Suppressor macrophage treated with lipopolysaccharide for 4 hours (primary cell): ENCODE measurements around the gene DHRS3.
A peak's percentile ranks its signal among the peaks of the same experiment; 100 is the strongest.
"Not testable (repeated sequence)": the region's sequence is repeated elsewhere in the genome, so short reads cannot be mapped to it uniquely, and the experiment has no call there.

Source experiments
- DNase-seq: peaks from one replicate; pipeline ENCODE4 v3.0.0-alpha.2; 2020

The DHRS3 gene, protein sequence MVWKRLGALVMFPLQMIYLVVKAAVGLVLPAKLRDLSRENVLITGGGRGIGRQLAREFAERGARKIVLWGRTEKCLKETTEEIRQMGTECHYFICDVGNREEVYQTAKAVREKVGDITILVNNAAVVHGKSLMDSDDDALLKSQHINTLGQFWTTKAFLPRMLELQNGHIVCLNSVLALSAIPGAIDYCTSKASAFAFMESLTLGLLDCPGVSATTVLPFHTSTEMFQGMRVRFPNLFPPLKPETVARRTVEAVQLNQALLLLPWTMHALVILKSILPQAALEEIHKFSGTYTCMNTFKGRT

DNA sequence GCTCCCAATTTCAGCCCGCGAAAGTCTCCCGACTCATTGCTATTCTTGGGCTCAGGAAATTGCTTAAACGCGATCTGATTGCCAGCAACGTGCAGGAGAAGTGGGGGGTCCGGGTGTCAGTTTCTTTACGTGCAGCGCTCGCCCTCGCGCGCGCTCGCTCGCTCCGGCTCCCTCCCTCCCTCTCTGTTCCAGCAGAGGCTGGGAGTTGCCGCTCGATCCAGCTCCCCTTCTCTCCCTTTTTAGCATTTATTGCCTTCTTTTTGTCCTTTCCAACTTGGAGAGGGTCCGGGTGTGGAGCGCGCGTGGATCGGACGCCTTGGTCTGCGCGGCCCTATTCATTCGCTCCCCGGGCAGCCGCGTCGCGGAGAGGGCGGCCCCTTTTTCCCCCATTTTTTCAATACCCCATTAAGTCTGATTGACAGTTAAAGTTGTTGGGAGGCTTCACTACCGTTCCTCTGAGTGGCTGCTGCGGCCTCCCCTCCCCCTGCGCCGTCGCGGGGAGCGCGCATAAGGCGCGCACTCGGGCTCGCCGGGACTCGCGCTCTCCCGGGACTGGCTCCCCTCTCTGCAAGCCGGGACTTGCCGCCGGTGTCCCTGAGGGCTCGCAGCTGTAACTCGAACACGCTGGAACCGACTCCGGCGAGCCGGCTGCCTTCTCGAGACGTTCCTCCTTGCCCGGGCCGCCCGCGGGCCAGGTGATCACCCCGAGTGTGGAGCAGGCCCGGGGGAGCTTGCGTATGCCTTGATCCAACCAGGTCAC, at the start of gene DHRS3:
Gene DHRS3 (minus strand): TSS at position 310 of the 760 bp plus-strand sequence. CDS start 862 bp downstream, outside the sequence.
- DNase-seq: peak; percentile 49

DNA sequence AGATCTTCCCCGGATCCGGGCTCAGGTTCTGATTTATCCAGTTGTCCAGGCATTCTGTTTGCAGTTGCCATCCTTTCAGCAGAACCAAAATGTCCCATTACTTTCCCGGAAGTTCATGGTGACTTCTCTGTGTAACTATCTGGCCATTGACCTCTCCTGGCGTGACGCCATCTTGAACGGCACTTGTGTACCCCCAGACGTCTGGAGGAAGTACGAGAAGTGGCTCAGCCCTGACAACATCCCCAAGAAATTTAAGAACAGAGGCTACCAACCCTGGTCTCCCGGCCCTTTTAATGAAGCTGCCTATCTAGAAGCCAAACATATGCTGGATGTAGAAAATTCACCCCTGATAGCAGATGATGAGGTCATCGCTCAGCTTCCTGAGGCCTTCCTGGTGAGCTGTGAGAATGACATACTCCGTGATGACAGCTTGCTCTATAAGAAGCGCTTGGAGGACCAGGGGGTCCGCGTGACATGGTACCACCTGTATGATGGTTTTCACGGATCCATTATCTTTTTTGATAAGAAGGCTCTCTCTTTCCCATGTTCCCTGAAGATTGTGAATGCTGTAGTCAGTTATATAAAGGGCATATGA, 48.2 kb upstream of the DHRS3 start:
- no peak for DNase-seq

DNA sequence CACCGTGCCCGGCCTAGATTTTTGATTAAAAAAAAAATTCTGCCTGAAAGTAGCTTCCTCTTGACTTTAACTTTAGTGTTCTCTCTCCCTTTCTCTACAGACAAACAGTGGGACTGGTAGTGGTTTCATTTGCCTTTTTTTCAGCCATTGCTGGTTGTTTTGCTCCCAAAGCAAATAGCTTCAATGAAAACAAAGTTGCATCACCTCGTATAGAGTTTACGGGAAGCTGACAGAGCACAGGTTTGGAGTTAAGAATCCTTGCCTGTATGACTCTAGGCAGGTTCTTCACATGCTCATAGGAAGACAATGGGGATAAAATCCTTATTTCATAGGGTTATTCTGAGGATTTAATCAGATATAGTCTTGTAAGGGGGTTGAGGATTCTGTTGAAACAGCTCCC, 47.5 kb upstream of the DHRS3 start:
- no peak for DNase-seq

DNA sequence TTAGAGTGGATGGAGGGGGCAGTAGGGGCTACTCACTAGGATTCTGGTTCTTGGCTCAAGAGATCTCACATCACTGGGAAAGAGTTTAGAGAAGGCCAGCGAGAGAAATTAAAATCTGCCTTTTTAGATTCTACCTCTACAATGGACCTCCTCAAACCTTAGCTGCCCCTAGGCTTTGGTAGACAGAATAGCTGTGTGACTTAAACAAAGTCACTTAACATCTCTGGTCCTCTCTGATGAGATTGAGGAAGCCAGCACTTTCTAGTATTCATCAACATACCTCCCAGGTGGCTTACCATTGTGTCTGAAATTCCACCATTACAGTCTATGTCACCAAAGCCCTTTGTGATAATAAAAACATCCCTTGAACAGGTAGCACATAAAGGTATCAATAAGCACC, 44.5 kb upstream of the DHRS3 start:
- DNase-seq: no peak

DNA sequence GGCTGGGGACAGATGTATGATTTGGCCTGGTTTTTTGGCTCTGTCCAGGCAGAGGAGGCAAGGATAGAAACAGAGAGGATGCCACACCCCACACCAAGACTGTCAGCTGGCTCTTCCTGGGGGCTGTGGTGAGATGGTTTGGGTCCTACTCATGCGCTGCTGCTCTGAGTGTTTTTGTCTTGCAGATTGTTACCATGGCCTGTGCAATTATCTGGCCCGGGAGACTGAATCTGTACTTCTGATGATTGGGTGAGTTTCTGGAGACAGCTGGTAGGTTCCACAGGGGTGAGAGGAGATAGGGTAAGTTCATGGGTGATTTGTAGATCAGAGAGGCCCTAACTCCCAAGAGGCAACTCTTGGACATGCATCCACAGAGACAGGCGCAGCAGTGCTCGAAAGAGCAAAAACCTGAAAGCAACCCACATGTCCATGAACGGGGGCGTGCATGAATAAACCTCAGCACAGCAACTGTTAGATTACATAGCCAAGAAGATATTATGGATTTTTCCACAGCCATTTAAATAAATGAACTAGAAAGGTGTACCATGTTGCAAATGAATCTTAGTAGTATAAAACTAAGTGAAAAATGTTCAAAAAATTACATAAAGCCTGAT, 43.7 kb upstream of the DHRS3 start:
- DNase-seq: no peak

DNA sequence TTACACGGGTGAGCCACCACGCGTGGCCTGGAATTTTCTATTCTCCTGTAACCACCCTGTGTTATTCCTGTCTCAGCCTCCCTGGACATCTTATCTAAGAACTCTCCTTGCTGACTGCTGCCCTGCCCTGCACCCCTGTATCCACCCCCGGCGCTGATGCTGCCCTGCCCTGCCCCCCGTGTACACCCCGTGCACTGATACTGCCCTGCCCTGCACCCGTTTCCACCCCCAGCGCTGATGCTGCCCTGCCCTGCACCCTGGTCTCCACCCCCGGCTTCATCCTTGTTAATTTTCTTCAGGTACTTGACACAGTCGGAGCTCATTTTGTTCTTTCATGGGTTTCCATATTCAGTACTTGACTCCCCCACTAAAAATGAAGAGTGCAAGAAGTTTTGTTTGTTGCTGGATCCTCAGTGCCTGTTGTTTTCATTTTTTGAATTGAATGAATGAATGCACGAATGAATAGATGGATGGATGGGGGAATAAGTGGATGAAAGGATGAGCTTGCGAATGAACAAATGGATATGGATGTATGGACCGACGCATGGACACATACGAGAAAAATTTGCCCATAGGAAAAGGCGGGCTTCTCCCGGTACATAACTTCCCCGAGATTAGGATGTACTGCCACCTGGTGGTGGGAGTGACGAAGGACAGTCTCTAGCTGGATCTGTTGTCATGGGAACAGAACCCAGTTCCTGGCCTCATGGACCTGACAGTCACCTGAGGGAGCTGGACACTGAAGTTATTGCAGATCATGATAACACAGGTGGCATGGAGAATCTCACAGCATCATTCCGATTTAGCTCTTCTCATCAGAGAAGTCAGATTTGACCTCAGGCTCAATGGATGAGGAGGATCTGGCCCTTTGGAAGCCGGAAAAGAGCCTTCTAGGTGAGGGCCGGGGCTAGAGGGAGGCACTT, 40.8 kb upstream of the DHRS3 start:
- peak; percentile 85 for DNase-seq

DNA sequence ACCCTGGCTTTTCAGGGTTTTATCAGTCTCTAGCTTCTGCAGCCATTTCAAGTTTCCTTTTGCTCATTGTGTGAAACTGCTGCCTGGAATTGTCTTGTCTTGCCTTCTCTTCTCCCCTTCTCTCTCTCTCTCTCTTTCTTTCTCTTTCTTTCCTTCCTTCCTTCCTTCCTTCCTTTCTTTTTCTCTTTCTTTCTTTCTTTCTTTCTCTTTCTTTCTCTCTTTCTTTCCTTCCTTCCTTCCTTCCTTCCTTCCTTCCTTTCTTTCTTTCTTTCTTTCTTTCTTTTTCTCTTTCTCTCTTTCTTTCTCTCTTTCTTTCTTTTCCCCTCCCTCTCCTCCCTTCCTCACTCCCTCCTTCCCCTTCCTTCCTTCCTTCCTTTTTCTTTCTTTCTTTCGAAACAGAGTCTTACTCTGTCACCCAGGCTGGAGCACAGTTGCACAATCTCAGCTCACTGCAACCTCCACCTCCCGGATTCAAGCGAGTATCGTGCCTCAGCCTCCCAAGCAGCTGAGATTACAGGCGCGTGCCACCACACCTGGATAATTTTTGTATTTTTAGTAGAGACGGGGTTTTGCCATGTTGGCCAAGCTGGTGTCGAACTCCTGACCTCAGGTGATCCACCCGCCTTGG, 40.0 kb upstream of the DHRS3 start:
- DNase-seq: not testable (repeated sequence)

DNA sequence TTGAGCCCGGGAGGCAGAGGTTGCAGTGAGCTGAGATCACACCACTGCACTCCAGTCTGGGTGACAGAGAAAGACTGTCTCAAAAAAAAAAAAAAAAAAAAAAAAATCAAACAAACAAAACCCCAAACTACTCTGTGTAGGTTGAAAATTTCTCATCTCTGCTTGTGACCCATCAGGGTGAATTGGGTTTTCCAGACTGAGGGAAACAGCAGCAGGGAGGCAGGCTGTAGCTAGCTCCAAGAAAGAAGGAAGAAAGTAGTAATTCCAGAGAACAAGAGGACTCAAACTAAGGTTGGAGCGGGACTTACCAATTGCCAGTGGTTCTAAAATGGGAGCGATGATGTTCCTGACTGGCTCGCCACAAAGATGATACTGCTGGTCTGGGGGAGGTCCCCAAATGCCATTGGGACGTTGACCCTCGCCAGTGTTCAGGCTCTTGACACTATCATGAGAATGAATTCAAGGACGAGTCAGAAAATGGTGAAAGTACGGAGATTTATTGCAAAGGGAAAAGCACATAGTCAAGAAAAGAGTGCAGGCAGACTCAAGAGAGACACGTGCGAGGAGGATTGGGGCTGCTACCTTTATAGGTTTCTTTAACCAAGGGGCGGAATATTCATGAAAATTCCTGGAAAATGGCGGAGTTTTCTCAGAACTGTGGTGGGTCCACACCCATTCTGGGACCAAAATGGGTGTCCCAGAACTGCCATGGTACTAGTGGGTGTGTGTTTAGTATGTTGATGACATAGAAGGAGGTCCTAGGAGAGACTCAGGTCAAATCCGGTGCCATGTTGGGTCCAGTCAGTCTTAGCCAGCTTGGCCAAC, 39.3 kb upstream of the DHRS3 start:
- DNase-seq: no peak

DNA sequence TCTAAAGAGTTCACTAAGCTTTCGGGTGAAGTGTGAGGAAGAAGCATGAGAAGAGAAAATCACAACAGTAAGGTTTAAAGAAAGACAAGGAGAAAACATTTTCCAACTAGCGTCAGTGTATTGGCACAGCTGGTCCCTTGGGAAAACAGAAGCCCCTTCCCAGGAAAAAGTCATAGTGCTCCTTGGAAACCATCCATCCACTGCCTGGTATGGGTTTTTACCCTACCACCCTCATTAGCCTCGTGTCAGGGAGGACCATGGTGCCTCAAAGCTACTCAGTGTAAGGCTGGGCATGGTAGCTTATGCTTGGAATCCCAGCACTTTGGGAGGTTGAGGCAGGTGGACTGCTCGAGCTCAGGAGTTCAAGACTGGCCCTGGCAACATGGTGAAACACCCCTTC, 38.6 kb upstream of the DHRS3 start:
- no peak for DNase-seq

DNA sequence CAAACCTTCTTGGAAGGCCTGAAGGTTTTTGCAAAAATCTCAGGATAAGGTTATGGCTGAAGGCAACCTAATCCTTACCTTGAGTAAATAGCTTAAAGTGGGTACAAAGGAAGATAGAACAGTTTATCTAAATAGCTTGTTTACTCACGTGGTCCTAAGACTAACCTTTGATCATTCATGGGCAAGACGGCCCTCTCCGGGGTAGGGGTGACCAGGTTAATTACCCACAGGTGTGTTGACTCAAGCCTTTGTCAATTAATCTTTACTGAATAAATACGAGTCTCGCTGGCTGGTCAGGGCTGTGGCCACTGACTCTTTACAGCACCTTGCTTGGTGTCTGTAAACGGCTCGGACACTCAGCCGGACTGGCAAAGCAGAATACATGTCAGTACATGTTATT, 36.6 kb upstream of the DHRS3 start:
- no peak for DNase-seq

DNA sequence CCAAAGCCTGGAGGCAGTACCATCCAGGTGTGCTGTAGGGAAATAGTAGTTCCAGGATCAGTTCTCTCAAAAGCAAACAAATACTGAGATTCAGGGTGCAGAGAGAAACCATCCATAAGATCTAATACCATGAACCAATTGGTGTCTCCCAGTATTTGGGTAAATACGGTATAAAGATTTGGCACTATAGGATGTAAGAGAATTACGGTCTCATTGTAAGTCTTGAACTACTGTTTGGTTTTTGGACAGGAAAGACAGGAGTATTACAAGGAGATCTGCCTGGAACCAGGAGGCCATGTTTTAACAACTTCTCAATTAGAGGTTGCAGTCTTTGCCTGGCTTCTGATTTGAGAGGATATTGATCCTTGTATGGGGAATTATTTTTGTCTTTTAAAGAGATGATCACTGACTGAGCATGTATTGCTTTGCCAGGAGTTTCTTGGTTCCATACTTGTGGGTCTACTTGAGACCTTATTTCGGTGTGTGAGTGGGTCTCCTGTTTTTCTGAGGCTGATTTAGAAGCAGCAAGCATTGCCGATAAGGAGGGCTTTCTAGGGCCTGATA, 36.1 kb upstream of the DHRS3 start:
- DNase-seq: no peak

DNA sequence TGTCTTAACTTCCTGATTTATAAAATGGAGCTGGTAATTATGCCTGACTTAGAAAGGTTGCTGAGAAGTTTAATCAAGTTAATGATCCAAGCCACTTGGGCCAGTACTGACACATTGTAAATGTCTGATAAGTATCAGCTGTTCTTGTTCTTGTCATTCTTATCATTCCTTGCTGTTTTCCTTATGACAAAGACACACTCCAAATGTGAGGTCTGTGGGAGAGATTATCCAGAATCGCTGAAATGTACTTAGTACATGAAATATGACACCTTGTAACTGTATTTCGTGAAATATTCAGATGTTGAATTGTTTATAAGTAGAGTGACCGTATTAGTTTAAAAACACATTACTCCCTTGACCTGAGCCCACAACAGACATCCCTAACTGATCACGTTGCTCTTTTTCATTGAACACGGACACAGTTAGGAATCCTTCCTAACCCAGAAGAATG, 32.0 kb upstream of the DHRS3 start:
- DNase-seq: no peak

DNA sequence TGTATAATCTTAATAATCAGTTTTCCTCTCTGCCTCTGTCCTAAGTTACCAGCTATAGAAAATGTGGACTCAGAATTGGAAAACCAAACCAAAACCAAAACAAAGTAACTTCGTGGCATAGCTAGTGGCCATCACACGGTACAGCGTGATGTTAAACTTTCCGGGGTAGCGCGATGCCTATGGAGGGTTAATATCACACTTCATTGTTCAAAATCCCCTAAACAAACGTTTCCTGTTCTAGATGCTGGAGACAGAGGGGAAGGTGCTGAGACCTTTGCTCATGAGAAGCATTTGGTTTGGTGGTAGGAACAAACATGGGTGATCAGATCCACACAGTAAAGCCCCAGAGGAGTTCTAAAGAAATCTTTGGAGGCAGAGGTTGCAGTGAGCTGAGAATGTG, 30.7 kb upstream of the DHRS3 start:
- DNase-seq: no peak

DNA sequence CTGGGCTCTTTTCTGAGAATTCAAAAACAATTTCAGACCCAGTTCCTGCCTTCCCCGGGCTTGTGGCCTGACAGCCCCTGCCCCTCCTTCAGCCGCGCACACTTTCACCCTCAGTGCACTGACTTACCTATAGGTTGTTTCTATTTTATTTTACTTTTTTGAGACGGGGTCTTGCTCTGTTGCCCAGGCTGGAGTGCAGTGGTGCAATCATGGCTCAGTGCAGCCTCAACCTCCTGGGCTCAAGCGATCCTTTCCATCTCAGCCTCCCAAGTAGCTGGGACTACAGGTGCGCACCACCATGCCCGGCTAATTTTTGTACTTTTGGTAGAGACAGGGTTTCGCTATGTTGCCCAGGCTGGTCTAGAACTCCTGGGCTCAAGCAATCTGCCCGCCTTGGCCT, 27.4 kb upstream of the DHRS3 start:
- DNase-seq: not testable (repeated sequence)

DNA sequence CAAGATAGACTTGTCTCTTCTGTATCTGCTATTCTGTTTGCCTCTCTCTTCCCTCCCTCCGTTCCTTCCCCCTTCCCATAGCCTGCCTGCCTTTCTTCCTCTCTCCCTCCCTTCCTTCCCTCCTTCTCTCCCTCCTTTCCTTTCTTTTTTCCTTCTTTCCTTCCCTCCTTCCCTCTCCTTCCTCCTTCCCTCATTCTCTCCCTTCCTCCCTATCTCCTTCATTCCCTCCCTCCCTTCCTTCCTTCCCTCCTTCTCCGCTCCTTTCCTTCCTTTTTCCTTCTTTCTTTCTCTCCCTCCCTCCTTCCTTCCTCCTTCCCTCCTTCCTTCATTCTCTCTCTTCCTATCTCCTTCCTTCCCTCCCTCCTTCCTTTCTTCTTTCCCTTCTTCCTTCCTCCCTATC, 26.8 kb upstream of the DHRS3 start:
- no peak for DNase-seq

DNA sequence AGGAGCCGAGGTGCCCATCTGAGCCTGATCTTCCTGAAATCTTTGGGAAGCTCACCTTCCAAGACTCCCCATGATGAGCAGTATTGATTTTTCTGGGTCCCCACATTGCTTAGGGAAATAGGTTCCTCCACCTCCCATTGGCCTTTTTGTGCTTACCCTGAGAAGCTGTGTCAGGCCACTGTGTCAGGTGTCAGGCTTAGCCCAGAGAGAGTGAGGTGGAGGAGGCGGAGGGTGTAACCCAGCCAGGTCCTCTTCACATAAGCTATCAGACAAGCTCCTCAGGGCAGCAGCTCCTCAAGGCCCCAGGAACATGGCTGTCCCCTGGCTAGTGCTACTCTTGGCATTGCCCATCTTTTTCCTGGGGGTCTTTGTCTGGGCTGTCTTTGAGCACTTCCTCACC, 26.2 kb upstream of the DHRS3 start:
- no peak for DNase-seq

DNA sequence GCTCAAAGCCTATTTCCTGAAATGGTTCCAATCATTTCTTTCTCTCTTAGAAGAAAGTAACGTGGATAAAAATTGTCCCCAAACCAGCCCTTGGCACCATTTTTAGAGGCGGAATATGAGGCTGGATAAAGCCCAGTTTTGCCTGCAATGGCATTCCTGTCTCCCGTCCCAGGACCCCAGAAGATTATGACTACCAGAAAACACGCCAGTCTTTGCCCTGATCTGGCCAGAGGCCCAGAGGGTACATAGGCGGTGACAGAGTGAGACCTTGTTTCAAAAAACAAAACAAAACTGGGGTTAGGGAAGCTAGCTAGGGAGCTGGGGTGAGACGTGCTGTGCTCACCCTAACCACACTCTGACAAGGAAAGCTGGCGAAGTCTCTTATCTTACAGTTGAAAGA, 25.8 kb upstream of the DHRS3 start, which contains the start of gene AADACL4:
Gene AADACL4 (plus strand): TSS at position 301 of the 400 bp plus-strand sequence. CDS start 462 bp downstream, outside the sequence.
- DNase-seq: no peak

DNA sequence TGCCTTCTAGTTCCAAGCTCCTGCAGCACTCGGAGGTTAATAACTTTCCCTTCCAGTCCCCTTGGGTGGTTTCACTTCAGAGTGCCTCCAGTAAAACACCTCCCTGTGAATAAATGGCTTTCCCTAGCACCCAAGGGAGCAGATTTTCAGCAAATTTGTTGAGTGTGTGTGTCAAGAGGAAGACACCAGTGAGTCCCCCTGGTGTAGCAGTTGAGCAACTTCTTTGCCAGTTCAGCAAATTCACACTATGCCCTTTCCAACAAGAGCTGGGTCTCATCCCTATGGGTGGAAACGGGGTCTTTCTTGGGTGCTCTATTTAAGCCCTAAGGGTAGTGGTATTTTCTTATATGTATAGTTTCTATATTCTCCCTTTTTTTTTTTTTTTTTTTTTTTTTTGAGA, 25.1 kb upstream of the DHRS3 start:
- no peak for DNase-seq

DNA sequence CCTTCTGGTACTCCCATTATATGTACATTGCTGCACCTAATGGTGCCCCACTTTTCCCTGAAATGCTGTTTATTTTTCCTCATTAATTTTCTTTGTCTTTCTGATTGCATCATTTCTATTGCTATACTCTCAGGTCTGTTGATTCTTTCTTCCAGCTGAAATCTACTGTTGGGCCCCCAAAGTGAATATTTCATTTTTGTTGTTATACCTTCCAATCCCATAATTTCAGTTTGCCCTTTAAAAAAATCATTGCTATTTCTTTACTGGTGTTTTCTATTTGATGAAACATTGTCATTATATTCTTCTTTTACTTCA, 22.9 kb upstream of the DHRS3 start:
- no peak for DNase-seq

DNA sequence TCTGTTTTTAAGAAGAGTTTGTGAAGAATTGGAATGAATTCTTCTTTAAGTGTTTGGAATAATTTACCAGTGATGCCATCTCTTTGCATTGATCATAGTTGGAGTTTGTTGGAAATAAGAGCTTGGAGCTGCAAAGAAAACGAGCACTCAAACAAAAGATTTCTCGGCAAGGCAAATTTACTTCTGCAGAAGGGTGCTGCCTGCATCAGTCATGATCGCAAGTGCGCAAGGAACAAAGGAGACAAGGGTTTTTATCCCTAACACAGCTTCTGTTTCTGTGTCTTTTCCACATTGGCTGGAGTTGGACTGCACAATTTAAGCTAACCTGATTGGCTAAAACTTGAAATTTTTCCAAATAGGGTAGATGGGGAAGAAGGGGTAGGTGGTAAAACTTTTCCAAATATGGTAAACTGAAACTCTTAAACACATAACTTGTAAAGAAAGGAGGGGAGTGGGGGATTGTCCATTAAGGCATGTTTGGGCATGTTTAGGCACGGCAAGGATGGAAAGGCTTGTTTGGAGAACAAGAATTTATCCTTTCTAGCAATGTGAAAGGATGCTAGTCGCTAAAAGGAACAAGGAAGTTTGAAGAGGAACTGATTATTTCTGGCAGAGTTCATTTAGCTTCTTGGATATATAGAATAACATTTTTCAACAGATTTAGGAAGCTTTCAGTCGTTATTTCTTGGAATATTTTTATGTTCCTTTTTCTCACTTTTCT, 22.4 kb upstream of the DHRS3 start:
- DNase-seq: no peak
